HG03108 (cell line): ENCODE data around the gene CNGA3.
"Not testable (repeated sequence)": the region's sequence is repeated elsewhere in the genome, so short reads cannot be mapped to it uniquely, and the experiment has no call there.

Experiments used
- ATAC-seq: cut with Tn5 transposase; IDR thresholded peaks from one replicate; pipeline ENCODE4 v1.9.1; 2021; ENCODE audit warnings: moderate library complexity; ENCODE audit not compliant: unreplicated experiment

The CNGA3 gene

DNA sequence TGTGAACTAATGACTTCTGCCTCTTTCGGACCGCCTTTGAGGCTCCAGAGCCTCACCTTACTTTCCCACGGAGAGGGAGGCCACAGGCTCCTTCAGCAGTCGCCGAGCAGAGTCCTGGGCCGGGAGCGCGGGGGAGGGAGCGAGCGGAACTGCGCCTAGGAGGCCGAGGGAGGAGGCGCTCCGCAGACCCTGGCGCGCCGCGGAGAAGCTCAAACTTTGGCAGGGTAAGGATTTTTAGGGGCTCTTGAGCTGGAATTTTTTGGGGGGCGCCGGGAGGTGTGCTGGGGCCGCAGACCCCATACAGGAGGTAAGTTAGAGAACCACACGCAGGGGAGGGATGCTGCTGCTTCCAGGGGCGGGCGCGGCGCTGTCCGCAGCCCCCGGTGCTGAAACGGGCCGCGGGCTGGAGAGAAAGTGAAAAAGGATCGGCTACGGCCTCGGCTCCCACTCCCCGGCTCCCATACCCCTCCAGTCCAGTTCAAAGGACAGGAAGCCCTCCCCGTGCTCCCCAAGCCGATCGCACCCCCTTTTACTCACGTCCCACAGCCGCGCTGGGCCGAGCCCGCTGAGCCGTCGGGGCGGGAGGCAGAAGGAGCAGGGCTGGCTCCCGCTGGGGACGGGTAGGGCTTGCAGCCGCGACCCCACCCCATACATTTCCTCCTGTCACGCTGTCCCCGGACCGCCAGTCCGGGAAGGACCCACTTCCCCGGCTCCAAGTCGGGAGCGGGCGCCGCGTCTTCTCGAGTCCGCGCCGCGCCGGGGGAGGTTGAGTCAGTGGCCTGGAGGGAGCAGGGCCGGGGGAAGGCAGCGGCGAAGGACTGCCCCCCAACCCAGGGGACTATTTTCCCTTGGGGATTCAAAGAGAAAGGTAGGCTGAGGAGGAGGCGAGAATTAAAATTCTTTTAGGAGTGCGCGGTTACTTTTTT is at the start of gene CNGA3:
Gene CNGA3, plus strand, starts transcription at position 146 of the 926 bp plus-strand sequence. CDS start 23,520 bp downstream, outside the sequence.
- ATAC-seq, result no peak

DNA sequence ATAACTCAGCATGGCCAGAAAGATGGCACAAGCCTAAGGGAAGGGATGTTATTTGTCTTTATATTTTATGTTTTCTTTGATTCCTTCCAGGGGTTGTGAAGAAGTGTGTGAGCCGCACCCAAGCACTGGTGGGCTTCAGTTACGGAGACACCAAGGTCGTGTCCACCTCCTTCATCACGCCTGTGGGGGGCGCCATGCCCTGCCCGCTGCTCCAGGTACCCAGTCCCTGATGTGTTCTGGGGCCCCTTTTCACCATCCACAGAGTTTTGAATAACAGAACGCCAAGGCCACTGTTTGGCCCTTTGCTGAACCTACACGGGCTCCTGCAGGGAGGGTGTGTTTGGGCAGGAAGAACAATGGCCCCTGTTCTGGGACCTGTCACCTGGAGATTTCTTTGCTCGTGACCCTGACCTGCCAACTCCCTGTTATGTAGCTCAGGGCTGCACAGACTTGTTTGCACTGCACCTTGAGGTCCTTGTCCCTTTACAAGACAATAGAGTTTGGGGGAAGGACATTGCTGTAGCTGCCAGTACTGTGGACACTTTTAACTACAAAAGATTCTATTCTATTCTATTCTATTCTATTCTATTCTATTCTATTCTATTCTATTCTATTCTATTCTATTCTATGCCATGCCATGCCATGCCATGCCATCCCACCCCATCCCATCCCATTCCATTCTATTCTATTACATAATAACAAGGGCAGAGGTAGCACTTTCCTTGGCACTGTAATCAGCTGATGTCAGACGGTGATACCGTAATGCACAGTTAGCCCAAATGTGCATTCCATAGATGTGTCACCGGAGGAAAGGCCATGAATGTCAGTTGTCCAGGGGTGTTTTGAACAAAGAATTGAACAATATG is 48.2 kb upstream of the CNGA3 start:
- no peak for ATAC-seq

DNA sequence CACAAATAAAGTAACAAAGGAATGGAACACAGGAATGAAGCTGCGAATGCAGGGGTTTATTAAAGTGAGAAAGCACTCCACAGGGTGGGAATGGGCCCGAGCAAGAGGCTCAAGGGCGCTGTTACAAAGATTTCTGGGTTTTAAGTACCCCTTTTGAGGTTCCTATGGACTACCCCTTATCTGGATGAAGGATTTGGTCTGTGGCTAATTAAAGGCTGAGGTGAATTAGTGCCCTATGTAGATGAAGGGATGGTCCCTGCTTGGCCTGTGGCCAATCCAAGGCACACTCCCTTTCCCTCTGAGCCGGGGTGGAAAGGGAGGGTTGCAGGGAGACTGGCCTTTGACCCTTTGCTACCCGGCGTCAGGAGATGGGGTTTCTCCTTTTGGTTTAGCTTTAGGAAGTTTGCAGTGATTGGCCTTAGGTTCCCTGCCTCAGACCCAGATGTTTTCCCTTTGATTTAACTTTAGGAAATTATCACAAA is 47.5 kb upstream of the CNGA3 start:
- ATAC-seq, result no peak

DNA sequence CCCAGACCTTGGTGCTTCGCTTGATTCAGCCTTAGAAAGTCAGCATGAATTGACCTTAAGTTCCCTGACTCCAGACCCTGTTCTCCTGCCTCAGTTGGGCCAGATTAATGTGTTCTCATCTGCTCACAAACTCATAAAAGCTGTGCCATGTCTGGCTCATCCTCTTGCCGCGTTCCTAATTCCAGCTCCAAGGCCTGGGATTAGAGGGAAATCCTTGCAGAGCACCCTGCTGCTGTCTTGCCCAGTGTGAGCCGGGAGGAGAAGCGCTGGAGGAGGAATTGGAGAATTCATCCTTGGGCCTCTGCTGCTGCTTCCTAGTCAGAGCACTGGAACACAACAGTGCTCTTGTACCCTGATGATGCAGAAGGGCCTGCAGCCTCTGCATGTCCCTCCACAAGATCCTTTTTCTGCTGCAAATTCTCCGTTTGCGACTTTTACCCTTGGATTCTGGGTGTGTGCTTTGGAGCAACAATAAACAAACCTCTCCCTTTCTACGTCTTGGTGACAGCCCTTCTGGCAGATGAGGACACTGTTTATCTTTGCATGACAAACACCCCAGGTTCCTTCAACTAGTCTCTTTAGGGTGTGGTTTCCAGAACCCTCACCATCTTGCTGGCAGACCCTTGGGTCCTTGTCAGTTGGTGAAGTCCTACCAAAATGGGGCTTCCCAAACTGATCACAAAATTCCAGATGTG is 46.9 kb upstream of the CNGA3 start:
- no peak for ATAC-seq

DNA sequence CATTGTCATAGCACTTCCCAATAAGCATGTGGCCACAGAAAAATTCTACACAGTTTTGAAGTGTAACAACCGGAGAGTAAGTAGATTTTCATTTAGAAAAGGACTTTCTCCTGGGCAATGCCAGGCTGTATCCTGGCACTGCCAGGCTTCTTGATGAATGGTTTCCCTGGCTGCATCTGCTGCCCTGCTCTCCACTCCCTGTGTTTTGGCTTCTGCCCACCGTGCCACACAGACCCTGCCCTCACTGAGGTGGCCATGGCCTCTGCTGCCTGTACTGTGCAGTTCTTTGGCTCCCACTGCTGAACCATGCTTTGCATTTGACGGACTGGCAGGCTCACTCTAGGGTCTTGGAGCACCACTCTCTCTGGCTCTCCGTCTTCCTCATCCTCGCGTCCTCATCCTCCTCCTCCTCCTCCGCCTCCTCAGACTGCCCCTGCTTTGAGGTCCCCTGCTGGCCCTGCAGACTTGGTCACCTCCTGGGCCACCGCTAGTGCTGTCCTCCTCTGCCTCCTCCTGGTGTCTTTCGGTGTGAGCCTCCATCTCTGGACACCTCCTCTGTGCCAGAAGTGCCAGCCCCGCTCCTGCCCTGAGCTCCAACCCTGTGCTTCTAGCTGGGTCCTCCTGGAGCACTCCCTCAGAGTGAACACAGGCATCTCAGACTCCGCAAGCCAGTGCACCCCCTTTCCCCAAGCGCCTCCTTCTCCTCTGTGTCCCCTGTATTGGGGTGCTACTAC is 45.9 kb upstream of the CNGA3 start:
- ATAC-seq, result no peak

DNA sequence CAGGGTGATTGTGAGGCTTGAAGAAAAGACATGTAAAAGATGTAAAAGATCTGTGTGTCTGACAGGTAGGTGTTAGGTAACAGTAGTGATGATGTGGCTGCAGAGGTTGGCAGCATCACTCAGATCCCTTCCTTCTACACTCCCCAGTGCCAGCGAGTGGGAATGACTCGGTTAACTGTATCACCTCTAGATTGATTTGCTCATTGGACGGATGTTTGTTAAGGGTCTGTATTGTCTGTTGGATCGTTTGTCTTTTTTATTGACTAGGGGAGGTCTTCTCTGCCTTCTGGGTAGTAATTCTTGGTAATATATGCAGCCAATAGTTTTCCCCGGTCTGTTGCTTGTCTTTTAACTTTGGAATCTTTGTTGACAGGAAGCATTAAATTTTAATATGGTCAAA is 44.8 kb upstream of the CNGA3 start:
- ATAC-seq, result no peak

DNA sequence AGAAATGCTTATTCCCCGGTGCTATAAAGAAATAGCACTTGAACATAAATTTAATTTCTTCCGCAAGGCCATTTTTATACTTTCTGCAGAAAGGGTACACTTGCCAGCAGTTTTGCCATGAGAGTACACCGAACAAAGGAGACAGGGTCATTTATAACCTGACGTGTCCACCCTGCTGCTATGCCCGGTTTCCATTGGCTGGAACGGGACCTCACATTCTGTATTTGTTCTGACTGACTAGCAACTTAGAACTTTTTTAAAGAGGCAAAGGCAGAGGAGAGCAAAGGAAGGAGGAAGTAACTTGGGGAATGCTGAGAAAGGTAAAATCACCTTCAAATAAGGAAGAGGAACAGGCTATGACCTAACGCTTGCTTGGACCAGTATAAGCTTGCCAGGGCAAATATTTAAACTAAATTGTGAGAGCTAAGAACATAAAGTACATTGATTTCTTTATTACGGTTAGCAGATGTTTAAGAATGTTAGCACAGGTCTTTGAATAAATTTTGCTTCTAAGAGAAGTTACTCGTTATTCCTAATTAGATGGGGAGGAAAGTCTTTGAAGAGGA is 39.0 kb upstream of the CNGA3 start:
- not testable (repeated sequence) for ATAC-seq

DNA sequence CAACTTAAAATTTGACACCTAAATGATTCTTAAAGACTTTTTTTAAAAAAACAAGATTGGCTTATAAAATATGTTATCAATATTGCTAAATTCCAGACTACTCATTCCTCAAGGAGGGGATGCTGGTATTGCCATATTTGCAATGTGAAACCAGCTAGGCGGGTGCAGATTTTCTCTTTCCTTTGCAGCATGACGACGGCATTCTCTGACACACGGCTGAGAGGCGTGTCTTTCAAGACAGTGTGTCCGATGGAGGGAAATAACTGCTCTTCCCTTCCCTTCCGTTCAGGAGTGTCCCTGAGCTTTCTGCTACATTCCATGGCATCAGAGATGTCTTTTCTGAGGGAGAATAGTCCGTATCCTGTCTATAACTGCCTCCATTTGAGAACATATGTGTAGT is 38.2 kb upstream of the CNGA3 start:
- ATAC-seq, result no peak

DNA sequence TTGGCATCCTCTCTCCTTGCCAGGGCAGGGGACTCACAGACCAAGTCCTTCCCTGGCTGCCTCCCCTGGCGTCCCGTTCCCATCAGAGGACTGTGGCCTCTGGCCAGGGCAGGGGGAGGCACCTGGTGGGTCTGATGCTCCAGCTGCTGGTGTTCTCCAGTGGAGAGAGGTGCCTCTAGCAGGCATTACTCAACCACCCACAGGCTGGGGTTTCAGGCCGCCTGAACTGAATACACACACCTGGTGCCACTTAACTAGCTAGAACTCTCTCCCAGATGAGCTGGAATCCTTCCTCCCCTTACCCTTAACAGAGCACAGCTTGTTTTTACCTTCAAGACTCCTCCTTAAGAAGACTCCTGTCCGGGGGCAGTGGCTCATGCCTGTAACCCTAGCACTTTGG is 37.7 kb upstream of the CNGA3 start:
- no peak for ATAC-seq

DNA sequence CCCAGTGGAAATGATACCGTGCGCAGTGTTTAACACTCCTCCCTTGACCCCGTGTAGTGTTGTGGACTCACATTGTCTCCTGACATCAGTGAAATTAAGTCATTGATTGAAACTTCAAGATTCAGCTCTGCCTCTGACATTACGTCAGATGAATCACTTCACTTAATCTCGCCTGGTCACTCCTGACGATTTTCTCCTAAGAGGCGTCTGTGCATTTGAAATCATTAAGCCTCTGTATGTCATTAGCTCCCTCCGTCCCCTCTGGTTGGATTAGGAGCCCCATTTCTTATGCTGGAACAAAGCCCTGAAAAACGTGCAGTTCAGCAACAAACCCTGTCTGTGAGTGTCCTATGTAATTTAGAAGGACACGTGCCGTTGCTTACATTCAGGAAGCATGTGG is 36.7 kb upstream of the CNGA3 start:
- ATAC-seq, result no peak

DNA sequence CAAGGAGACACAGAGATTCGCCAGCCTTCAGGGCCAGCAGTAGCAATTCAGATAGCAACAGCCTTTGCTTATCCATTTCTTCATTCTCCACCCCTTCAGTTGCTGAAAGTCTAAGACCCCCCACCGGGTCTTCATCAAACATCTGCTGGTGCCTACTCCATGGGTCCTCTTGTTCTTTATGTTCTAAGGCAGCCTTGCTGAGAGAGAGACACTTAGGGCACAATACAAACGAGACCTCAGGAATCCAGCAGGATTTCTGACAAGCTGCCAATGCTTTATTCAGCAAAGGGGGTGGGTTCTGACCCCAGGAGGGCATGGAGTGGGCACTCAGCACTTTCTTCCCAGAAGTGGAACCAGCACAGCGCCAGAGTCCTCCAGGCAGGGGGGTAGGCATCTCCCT is 36.2 kb upstream of the CNGA3 start:
- ATAC-seq, result no peak

DNA sequence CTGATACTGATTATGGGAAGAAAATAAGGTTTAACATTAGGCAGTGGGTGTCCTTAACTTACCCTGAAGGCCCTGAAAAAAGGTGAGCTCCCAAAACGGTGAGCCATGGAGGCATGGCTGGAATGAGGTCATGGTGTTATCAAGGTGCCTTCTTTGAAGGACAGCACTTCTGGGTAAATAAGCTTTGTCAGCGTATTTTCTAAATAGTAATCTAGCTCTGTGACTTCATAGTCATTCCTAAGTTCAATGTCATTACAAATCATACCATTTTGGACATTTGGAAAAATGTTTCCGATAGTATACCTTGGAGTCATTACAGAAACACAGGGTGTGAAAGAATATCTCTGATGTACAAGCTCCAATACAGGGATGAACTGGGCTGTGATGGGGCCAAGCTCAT is 35.2 kb upstream of the CNGA3 start:
- ATAC-seq, result no peak

DNA sequence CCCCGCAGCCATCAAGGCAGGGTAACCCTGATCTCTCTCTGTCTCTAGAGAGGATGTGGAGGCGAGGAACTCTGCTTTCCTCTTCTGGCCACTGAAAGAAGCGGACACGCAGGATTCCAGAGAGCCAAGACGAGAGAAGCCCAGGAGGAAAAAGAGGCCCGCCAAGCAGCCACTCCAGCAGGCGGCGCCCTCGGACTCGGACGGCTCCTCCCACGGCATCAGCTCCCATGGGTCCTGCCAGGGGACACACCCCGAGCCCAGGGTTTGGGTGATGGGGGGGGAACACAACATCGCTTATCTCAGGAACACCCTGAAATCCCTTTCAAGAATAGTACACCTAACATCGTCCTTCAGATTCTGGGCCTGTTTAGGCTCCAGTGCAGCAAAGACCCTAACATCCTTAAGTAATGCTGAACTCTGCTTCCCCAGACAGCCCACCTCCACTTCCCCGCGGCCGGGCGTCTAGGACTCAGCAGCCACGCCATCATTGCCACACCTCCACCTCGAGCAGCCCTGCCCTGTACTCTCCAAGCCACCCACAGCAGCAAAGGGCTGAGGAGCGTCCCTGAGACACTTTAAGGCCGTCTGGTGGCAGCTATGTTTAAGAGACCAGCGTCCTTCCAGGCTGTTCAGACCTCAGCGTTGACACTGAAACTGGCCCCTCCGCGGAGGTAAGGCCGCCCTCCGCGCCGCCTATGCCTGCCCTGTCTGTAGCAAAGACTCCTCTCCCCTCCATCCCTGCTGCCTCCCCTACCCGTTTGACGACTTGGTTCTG is 34.3 kb upstream of the CNGA3 start:
- ATAC-seq, result no peak

DNA sequence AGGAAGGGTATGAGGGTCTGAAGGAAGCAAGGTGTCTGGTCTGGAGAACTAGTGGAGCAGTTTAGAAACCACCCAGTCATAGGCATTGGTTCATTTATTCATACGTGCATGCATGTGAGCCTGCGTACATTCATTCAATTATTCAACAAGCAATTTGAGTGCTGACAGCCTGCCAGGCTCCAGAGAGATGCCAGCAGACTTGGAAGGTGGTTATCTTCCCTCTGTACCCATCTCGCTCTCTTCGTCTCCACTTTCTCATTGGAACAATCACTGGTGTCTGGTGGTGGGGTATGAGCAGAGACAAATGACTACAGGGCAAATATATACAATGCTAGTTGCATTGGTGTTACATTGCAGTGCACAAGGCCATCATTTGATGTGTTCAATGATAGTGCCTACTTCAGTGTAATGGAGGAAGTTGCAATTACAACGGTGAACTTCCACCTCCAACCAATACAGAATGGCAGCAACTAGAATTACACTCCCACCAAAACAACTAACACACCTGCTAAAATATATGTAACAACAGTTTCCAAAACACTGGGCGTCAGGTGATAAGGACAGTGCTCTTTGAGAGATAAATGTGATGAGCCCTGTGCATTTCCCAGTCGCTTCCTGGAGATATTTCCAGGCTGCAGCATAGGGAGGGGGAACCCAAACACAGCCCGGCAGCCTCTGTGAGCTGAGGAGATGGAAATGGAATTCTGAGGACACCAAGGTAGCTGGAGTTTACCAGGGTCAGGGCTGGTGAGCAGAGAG is 32.6 kb upstream of the CNGA3 start:
- no peak for ATAC-seq

DNA sequence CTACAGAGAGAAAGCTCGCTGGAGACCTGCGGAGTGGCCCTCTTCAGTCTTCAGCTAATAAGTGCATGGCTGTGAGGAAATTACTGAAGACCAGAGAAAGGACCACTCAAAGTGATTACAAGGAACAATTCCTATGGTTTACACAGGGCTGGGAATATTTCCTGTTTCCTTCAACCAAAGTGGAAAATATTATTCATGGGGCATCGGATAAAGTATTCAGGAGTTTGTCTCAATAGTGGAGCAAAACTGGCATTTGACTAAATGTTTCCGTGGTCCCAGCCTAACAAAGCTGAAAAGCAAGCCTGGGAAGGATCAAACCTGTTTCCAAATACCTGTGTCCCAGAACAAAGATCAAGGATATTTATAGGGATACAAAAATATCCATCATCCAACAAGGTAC is 32.0 kb upstream of the CNGA3 start:
- ATAC-seq, result no peak

DNA sequence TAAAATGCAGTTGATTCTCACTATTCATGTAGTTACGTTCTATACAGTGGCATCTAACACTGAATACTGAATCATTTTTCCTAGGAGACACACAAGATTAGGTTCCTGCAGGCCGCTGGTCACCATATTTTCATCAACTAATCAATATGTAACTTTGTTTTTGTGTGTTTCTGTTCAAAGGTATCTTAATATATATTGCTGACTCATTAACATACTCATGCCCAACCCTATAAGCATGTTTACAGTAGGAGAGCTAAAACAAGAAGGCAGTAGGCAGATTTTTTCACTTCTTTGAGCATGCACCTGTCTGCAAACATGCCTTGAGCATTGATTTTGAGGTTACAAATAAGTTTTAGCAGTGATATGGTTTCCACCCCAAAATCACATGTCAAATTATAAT is 30.3 kb upstream of the CNGA3 start:
- ATAC-seq, result no peak

DNA sequence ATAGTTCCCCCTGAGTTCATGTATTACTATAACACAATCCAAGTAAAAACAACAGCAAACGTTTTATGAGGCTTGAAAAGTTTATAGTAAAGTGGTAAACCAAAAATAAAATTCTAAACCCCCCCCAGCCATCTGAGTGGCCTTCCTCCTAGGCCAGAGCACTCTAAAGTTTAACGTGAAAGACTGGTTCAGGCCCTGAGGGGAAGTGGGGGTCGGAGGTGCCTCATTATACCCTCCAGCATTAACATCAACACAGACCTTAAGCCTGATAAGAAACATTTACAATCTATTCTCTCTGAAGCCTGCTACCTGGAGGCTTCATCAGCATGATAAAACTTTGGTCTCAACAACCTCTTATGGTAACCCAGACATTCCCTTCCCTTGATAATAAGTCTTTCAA is 29.0 kb upstream of the CNGA3 start:
- no peak for ATAC-seq

DNA sequence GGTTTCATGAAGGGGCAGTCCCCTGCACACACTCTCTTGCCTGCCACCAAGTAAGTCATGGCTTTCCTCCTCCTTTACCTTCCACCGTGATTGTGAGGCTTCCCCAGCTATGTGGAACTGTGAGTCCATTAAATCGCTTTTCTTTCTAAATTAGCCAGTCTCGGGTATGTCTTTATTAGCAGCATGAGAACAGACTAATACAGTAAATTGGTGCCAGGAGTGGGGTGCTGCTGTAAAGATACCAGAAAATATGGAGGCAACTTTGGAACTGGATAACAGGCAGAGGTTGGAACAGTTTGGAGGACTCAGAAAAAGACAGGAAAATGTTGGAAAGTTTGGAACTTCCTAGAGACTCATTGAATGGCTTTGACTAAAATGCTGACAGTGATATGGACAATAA is 26.1 kb upstream of the CNGA3 start:
- ATAC-seq, result not testable (repeated sequence)

DNA sequence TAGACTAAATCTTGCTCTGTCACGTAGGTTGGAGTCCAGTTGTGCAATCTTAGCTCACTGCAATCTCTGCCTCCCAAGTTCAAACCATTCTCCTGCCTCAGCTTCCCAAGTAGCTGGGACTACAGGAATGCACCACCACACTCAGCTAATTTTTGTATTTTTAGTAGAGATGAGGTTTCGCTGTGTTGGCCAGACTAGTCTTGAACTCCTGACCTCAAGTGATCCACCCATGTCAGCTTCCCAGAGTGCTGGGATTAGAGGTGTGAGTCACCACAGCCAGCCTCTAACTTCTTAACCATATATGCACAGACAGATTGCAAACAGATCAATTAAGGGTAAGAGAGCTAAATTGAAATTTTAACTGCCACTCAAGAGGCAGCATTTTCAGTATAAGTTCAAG is 22.1 kb upstream of the CNGA3 start:
- ATAC-seq, result no peak
